Left renal cortex interstitium (tissue), 4 donors: ENCODE measurements around the gene PKM. TPM values are rescaled to one million over a fixed set of nuclear protein-coding genes. Genes with fewer than 3 reads are reported as not detected.
A peak's percentile ranks its signal among the peaks of the same experiment; 100 is the strongest.

Experiments
- DNase-seq, 4 donors: peaks; one replicate each; pipeline ENCODE4 v3.0.0-alpha.2; 2013; ENCODE audit warnings: low read depth in 4 of 4, low spot score in 2 of 4, missing footprints in 1 of 4
- polyA plus RNA-seq, 4 donors: library from polyadenylated mRNA; unstranded; fragments of 120-200 nt; gene quantifications; one replicate each; pipeline ENCODE4 v1.2.1, GENCODE V29; 2013; ENCODE audit not compliant: insufficient read length in 4 of 4

The PKM gene
- polyA plus RNA-seq, 4 donors: 638 to 709 (median 646) TPM

- DNase-seq: no peak
Measured at GRCh38 chr15:72161361-72162132, 69.4 kb downstream of the PKM start.

- no peak for DNase-seq
Measured at GRCh38 chr15:72160696-72161245, 70.2 kb downstream of the PKM start.

- no peak for DNase-seq
Measured at GRCh38 chr15:72156928-72157327, 74.1 kb downstream of the PKM start.

- DNase-seq: peak; percentile 72 to 90 (median 78)
Measured at GRCh38 chr15:72155635-72156616, 75.1 kb downstream of the PKM start.

GRCh38 chr15:72155003-72155621 is 75.9 kb downstream of the PKM start:
- DNase-seq: peak; percentile 59 to 78 (median 72)

- DNase-seq: no peak
Measured at GRCh38 chr15:72154316-72154715, 76.7 kb downstream of the PKM start.

GRCh38 chr15:72153269-72154000 is 77.6 kb downstream of the PKM start:
- no peak for DNase-seq

Other genes with a start within 250 kb of the PKM start
- 10 to 100 TPM; 26.7 to 38.0 (median 33.3) TPM for gene MYO9A, start 113.0 kb downstream of the PKM start, polyA plus RNA-seq
- gene SENP8, start 112.8 kb downstream of the PKM start, polyA plus RNA-seq: 1 to 10 TPM; 6.4 to 7.6 (median 6.9) TPM
- gene GRAMD2A, start 33.4 kb downstream of the PKM start, polyA plus RNA-seq: 10 to 100 TPM in 1 of 4 donors, 1 to 10 TPM in 3; 6.1 to 15.3 (median 8.7) TPM
- gene PARP6, start 41.4 kb upstream of the PKM start, polyA plus RNA-seq: 100 to 1,000 TPM in 2 of 4 donors, 10 to 100 TPM in 2; 60.4 to 150 (median 111) TPM
- 1 to 10 TPM; 3.1 to 6.6 (median 4.2) TPM for gene CELF6, start 89.0 kb upstream of the PKM start, polyA plus RNA-seq
- 100 to 1,000 TPM in 3 of 4 donors, 10 to 100 TPM in 1; 91.1 to 129 (median 121) TPM for gene HEXA, start 144.8 kb upstream of the PKM start, polyA plus RNA-seq
- gene TMEM202, start 167.1 kb upstream of the PKM start, polyA plus RNA-seq: not detected
- 100 to 1,000 TPM; 174 to 205 (median 185) TPM for gene ARIH1, start 243.1 kb upstream of the PKM start, polyA plus RNA-seq